Stimulated activated CD4-positive, alpha-beta T cell treated with anti-CD3 and anti-CD28 coated beads, Interleukin-2, amount 100 ng/mL, for 24 hours (primary cell): Measurements from ENCODE around the gene ZDHHC14.

ENCODE experiments used
- DNase-seq, 2 donors: peaks; one replicate each; pipeline ENCODE4 v3.0.0-alpha.2; 2020

Gene ZDHHC14

DNA sequence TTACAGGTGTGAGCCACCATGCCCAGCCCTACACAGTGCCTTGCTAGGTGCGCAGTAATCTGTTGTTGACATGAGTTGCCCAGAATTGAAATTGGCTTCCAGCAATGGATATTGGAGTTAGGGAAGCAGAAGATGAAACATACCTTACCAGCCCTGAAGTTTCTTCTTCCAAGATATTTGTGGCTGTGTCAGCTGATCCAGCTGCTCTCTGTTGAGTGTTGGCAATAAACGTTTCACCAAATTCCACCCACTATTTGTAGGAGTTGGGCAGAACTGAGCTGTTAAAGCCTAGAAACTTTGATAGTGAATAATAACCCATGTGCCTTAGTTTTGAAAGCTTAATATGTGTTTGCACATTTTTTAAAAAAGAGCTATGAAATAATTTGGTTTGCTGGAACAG is 223.8 kb downstream of the ZDHHC14 start:
- DNase-seq, result no peak

DNA sequence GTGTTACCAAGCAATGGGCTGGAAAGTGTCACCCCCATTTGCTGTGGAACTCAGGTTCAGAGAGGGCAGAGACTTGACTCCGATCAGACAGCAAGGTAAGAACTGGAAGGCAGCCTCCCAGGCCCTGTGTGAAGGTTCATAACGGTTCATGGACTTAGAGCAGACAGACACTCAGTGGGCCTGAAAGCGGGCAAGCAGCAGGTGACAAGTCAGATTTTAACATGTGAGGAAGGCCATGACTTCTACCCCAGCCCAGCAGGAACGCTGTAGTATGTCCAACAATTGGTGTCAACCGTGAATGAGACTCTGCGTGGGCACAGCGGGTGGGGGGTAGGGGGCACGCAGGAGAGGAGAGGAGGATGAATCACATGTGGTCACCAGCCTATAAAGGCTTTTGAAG is 224.5 kb downstream of the ZDHHC14 start:
- DNase-seq, result no peak

DNA sequence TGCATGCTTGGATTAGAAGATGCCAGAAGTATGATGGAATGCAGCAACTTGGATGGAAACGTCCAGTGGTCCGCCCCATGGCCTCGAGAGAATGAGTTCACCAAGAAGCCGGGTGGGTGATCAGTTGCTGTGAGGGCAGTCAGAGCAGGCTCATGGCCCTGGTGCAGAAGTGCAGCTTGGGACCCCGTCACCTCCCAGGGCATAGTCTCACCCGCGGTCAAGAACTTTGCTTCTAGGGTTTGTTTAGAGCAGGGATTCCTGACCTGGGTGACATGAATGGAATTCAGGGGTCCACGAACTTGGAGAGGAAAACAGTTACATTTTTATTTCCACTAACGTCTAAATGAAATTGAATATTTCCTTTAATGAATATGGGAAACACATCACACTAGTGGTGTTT is 225.5 kb downstream of the ZDHHC14 start:
- DNase-seq, result no peak

DNA sequence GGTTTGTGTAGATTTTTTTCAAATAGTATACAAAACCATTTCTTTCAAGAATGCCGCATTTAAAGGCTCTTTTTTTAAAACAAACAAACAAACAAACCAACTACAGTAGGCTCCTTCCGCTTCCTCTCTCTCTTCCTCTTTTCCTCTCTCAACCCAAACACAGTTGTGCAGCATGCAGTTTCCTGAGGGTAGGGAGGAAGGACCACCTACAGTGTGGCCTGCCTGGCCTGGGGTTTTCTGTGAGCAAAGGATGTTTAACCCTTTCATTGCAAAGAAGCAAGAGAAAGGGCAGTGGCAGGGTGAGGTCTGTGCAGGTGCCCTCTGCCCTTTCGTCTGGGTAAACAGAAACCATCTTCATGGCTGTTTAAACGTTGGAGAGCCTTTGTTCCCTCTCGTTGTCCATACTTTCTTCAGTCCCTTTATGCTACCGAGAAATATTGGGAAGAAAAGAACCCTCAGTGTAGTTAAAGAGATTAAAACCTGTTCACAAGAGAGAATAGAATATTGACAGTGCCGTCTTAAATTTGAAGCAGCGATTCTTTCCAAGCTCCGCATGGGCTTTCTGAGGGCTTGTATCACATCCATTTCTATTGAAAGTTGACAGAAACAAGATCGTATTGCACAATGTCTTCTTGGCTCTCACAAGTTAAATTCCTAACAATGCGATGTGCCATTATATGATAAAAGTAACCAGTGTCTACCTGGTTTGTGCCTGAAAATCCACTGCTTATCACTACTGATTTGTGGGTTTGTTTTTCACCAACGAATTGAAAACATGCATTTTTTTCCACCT is 226.5 kb downstream of the ZDHHC14 start:
- no peak for DNase-seq

DNA sequence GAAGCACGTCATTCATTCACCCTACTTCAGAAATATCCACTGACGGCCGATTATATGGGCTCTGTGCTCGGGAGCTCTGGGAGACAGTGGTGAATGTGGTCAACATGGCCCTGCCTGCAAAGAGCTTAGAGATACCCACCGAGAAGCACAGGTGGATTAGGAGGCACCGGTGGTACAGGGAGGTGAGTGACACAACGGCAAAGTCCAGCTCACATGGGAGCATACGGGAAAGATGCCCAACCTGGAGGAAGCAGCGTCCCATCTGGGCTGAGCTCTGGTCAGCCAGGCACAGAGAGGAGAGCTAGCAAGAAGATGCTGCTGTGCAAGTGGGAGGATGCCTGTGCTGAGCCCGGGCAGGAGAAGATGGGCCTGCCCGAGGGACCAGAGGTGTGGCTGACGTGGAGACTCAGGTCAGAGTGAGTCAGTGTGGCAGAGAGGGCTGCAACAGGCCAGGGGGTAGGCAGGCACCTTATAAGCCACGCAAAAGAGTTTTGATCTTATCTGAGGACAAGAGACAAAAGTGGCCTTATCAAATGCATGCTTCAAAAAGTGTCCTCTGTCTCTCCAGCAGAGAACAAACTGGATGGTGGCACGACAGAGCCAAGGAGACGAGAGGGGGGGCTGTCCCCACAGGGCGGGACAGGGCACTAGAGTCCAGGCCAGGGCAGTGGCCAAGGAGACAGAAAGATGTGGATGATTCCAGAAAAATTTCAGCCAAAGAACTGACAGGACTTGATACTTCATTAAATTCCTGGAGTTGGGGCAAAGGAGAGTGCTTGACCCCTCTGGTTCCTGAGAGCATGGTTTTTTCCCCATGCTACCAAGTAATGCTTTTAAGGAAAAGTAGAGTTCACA is 227.5 kb downstream of the ZDHHC14 start:
- DNase-seq, result no peak

DNA sequence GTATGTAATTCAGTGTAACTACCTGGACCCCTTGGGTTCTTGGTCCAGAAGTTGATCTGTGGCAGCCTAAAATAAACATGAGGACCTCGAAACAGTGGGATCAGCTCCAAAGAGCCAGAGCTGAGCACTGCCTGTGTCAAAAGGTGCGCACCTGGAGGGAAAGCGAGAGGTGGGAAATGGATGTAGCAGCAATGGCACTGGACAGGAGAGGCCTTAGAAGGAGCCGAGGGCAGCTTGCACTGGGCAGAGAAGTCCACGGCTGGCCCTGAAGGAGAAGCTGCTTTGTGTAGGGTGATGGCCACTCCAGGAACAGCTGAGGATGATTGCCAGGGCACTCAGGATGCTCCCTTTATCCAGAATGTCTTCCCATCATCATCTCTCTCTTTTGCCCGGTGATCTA is 228.1 kb downstream of the ZDHHC14 start:
- DNase-seq, result no peak

DNA sequence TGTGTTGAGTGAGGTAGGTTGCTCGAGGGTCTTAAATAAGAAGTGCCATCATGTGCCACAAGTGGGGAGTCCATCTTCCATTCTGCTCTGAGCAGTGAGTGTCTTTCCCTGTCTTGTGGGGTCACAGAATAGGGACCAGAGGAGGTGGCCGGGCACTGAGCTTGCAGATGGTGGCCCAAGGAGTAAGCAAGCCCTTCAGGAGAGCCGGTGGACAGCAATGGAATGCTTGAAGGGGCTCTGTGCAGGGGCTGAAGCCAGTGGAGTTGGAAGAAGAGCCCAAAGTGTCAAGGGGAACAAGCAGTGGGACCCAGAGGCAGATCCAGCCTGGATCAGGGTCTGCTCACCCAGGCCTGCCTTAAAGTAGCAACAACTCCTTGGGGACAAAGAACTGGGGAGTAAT is 228.6 kb downstream of the ZDHHC14 start:
- no peak for DNase-seq

DNA sequence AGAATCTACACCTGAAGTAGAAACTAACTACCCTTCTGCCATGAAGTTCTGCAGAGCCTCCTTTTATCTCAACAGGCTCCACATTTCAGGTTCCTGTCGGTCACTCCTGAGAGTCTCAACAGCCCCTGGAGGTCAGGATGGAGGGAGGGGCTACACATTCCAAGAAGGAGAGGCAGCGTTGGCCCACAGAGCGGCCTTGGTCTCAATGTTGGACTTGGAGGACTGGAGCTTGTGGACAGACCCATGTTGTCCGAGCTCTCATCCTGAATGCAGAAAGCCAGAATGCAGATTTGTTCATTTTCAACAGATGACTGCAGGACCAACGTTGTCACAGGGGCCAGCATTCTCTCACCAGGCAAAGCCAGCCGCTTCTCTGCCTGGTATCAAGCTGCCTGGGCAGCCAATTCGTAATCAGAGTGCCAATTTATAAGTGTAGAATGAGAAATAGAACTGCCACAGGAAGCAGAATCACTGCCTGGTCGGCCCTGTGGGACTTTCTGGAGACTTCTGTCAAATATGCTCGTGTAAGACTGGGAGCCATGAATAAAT is 229.5 kb downstream of the ZDHHC14 start:
- DNase-seq, result no peak

DNA sequence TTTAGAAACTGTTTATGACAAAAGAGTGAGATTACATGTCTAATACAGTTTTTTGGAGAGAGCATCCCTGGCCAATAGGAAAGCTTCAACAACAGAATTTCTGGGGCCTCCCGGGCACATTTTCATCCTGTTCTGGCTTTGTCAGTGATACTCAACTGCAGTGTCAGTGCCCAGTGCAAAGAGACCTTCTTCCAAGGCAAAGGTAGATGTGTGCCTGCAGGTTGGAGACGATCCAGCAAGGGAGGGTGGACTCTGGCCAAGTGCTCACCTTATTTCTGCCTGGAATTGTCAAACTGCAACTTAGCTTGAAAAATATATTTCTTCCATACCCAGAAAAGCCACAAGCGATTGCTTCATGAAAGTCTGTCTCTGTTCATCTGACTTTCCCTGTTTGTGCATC is 230.4 kb downstream of the ZDHHC14 start:
- no peak for DNase-seq

DNA sequence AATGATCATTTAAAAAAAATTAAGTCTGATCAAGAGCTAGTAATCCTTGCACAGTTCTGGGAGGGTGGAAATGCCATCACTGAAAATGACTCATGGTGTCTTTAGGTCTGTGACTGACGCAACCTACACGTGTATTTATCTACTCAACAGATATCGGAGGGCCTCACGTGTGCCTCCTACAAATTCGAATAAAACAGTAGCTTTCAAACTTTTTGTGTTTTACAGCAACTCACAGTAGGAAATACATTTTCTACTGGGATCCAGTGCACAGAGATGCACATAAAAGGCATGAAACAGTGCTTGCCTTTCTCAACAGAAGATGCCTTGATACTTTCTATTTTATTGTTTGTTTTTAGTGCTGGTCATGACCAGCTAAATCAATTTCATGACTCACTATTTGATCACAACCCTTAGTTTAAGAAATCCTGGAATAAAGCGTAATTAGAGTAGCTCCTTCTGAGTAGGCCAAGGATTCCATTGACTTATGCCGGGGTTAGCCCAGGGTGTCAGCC is 232.1 kb downstream of the ZDHHC14 start:
- DNase-seq, result no peak

DNA sequence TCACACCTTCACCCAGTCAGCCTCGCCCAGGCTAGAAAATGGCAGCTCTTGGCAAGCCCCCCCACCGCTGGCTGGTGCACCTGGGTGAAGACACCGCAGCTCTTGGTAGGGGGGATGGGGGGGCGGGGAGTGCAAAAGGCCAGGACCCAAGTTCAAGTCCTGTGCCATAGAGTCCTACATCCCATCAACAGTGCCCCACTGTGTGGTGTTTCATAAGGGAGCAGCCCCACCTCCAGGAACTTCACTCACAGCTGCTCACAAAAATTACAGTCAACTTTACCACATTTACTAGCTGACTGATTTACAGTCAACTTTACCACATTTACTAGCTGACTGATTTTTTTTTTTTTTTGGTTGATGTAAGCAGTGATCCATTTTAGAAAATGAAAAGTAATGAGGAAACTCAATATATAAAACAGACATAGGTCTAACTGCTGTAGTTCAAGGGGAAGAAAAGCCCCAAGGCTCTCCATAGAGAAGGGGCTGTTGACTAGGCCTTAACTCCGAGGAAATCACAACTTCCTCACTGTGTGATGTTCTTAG is 233.1 kb downstream of the ZDHHC14 start:
- no peak for DNase-seq

DNA sequence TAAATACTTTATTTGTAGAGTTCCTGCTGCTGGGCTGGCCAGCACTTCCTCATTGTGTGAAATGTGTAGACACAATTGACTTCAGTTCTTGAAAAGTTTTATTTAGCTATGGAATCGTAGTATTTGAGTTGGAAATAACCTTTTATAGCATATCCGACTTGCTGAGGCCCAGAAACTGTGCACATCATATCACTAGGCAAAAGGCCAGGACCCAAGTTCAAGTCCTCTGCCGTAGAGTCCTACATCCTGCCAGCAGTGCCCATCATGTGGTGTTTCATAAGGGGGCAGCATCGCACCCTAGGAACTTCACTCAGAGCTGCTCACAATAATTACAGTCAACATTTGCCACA is 234.4 kb downstream of the ZDHHC14 start:
- no peak for DNase-seq

DNA sequence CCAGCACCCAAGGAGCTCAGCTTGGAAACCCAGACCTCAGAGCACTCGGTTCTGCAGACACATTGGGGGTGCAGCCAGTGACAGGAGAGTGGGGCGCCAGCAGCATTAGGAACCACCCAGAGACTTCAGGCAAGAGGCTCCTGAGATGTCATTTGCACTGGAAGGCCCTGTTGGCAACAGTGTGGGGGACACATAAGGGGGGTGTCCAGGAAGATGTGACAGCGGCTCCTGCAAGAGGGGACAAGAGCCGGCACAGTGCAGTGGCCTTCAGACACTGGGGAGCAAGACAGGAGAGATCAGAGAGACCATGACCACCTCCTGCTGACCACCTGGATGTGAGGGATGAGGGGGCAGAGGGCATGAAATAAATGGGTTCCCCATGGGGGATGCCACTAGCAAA is 235.0 kb downstream of the ZDHHC14 start:
- no peak for DNase-seq

DNA sequence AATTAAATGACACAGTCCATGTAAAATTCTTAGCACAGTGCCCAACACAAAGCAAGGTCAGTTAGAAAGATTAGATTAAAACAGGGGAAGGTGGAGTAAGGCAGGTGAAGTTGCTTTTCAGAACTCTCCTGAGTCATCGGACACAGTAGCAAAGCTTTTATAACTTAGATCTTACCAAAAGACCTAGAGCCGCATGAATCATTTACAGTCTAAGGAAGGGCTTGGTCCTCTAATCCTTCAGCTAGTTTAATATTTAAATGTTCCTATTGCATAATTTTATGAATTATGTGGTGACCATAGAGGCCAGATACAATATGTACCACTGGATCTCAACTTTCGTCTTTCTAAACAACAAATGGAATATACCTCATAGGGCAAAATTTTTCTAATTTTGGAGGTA is 240.0 kb downstream of the ZDHHC14 start:
- DNase-seq, result no peak

DNA sequence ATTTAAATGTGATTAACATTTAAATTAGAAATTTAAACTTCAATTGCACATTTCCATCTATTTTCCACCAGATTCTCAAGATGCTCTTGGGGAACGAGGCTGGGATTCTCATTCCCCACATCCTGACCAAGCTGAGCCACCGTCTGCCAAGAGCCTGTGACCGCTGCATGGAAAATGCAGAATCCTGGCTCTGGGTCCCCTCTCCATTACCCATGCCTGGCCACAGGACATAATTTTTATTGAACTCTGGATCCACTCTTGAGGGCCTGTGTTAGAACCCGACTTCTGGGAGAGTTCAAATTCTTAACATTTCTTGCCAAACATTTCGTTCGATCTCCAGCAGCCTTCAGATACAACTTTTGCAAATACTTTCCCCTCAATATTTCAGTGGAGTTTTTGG is 240.4 kb downstream of the ZDHHC14 start:
- no peak for DNase-seq

DNA sequence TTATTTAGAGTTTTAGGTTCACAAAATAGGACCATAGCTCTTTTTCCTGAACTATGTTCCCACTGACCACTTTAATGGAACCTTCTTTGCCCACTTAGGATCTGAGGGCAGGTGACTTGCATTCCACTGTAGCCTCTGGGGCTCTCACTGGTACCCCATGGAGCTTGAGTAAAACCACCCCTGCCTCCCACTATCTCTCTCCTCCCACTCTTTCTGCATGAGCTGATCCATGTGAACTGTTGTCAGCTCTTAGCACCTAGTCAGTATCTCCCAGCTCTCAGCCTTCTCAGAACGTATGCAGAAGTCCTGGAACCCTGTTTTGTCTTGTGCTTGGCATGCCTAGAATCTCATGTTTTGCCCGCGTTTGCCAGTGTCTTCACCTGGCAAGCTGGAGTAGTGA is 241.4 kb downstream of the ZDHHC14 start:
- DNase-seq, result no peak

DNA sequence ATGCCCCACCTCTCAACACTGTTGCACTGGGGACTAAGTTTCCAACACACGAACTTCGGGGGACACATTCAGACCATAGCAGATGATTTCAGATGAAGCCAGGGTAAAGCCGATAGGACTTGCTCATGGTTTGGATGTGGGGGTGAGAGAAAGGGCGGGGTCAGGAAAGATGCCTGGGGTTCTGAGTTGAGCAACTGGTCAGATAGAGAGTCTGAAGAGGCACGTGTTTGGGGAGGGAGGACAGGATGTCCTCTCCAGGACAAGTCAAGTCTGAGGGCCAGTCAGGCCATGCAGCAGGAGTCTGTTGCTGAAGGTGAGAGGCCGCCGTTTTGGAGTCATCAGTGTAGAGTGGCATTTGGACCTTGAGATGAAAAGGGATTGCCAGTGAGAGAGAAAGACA is 244.1 kb downstream of the ZDHHC14 start:
- DNase-seq, result no peak

DNA sequence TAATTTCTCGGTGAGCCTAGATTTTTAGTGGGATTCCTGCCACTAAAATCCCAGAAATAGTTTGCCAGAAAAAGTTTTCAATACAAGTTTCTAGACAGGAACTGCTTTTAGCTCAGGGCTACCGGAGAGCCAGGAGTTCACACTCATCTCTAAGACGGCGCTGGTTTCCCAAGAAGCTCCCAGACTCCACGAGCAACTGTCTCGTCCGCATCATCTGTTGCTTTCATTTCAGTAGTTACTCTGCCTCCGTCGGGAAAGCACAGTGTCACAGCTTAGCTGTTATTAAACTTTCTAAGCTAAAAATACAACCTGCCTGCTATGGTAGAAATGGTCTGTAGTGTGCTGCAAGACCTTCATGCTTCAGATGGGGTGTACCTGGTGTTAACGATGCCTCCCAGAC is 244.8 kb downstream of the ZDHHC14 start:
- no peak for DNase-seq

DNA sequence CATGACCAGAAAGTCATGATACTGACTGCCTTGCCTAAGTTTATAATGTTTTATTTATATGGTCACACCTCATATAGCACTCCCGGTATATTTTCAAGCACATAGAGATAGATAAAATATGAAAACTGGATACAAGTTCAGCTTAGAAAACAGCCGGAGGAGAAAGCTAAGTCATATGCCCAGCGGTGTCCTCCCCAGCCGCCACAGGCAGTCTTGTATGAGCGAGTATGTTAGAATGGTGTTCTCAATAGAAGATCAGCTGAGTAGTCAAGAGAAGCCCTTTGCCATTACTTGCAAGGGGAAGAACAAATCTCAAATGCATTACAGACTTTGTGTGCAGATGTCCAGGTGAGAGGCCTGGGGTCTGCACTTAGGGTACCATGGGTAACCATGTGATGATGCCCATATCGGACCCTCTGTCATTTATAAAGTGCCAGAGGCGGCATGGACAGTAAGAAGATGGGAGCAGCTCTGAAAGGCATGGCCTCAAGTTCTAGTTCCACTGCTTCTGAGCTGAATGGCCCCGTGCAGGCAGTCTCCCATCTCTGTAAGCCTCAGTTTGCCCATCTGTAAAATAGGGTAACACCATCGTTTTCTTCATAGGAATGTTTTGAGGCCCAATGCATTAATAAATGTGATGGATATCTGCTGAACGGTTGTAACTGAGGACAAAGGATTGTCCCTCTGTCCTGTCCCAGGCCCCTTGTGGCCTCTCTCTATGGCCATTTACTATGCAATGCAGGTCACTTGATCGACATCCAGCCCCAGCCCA is 246.4 kb downstream of the ZDHHC14 start:
- DNase-seq, result no peak

DNA sequence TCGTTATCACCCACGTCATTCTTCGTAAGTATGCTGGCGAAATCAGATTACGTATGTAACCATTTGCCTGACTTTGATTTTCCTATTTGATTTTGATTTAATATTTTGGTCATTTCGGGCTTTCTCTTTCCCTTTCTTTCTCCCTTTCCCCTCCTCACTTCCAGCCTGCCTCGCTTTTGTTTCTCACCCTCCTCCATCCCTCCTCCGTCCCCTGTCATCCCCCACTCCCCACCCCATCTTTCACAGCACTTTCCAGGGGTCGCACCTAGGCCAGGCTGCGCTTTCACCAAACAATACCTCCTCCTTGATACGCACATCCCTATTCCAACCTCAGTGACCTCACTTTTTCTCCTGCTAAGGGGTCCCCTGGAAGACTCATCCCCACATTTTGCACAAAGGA is 247.5 kb downstream of the ZDHHC14 start:
- DNase-seq, result no peak

DNA sequence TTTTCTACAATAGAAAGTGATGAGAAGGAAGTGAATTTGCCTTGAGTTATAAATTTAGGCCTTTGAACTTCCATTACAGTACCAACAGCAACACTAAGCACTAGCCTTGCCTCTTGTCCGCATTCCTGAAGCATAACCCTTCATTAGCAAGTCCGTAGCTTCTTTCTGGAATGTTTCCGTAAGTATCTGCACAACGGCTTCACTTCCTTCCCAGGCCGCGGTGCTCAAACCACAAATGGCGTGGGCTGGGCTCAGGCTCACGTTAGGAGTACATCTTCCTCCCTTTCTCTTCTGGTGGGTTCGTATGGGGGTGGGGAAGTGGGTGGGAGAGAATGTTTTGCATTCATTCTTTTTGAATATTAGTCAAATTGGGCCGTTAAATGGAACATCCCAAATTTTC is 248.2 kb downstream of the ZDHHC14 start:
- no peak for DNase-seq

DNA sequence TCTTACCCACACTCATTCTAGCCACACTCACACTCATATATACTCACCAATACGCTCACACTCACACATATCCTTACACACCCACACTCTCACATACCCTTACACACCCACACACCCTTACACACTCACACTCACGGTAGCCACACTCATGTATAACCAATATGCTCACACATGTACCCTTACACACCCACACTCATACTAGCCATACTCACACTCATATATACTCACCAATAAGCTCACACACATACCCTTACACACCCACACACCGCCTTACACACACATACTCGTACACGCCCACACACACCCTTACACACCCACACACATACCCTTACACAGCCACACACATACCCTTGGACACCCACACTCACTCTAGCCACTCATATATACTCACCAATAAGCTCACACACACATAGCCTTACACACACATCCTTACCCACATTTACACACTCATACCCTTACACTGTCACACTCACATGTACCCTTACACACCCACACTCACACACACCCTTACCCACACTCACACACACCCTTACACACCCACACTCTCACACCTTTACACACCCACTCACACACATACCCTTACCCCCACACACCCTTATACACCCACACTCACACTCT is 249.6 kb downstream of the ZDHHC14 start:
- DNase-seq, result no peak
